ENCODE results near the gene TRIM10. TPM values are rescaled to one million over a fixed set of nuclear protein-coding genes. Genes with fewer than 3 reads are reported as not detected.

The TRIM10 gene
- total and polyA plus RNA-seq, 2 experiments from 2014 or later: 0.31 TPM; not detected in 1

DNA sequence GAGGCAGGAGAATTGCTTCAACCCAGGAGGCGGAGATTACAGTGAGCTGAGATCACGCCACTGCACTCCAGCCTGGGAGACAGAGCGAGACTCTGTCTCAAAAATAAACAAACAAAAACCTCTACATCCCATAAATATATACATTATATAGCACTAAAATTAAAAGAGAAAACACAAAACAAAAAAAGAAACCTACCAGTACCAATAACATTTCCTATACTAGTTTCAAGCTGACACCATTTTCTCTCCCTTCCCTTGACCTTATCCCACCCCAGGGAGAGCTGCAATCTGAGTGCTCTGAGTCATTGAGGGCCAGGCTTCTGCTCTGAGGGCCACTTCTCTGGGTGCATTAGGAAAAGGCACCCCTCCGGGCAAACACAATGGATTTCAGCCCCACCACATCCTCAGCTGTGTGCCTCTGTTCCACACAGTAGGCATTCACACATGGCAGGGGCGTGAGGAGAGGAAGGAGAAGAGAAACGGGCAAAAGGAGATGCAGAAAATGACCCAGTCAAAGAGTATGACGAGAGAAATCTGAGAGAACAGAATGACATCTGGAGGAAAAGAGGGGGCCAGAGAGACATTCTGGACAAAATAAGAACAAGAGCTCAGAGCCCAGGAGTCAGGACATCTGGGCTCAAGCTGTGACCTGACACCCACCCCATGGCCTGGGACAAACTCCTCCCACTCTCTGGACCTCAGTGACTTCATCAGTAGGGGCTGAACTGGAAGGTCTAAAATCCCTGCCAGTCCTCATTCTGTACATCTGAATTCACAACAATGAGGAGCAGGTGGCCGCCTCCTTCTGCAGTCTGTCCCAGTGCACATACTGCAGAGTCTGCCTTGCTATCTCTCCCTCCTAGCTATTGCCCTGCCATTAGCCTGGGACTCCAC lies 34.0 kb upstream of the TRIM10 start (continued):
- TF ChIP-seq, protein P1, sequence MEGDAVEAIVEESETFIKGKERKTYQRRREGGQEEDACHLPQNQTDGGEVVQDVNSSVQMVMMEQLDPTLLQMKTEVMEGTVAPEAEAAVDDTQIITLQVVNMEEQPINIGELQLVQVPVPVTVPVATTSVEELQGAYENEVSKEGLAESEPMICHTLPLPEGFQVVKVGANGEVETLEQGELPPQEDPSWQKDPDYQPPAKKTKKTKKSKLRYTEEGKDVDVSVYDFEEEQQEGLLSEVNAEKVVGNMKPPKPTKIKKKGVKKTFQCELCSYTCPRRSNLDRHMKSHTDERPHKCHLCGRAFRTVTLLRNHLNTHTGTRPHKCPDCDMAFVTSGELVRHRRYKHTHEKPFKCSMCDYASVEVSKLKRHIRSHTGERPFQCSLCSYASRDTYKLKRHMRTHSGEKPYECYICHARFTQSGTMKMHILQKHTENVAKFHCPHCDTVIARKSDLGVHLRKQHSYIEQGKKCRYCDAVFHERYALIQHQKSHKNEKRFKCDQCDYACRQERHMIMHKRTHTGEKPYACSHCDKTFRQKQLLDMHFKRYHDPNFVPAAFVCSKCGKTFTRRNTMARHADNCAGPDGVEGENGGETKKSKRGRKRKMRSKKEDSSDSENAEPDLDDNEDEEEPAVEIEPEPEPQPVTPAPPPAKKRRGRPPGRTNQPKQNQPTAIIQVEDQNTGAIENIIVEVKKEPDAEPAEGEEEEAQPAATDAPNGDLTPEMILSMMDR (conservative IDR thresholded peaks at IDR 0.05; ENCODE audit: low read depth in 2 of 2): no peak
- TF ChIP-seq STAT1 (IDR thresholded peaks at IDR 0.05; ENCODE audit: unreplicated experiment): no peak

DNA sequence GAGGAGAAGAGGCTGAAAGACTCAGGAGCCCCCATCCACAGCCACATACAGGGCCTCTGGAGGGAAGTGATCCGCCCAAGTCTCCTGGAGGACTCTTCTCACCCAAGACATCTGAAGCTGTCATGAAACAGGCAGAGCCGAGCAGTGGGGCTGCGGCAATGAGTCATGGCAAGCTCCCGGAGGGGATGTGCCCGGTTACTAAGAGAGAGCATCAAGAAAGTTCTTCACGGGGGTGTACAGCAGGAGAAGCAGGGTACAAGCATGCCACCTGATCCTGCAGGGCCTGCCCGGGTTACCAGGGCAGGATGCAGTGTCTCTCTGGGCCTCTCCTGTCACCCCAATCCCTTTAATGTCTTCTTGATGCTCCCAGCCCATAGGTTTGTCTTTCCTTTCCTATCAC lies 31.1 kb upstream of the TRIM10 start:
- Histone ChIP-seq H3K27ac (ENCODE audit: low read depth) (no peak overlapping the region), H3K4me1 (ENCODE audit: insufficient read depth) (no peaks in the 10 kb centered on the region), H3K79me2 (replicated peaks; ENCODE audit: insufficient read depth) (no peaks in the 10 kb centered on the region), H3F3A (replicated peaks; ENCODE audit: low read depth) (no peaks in the 10 kb centered on the region), H2AFZ (no peak overlapping the region), H3K9me2 (ENCODE audit: insufficient read depth) (no peaks in the 10 kb centered on the region), H4K20me1 (replicated peaks; ENCODE audit: insufficient read depth) (peaks cover 6% of the 10 kb centered on the region; the same call in 1 of the 2 replicates), H3K4me2 (no peak overlapping the region), H3K27me3 (ENCODE audit: insufficient read depth) (no peaks in the 10 kb centered on the region), H3K36me3 (ENCODE audit: insufficient read depth) (peaks cover 11% of the 10 kb centered on the region), H3K4me3 (no peak overlapping the region)
- Mint-ChIP-seq H3K4me1 (no peaks in the 10 kb centered on the region), H3K4me3 (no peak overlapping the region), H3K27ac (no peak overlapping the region), H3K27me3 (ENCODE audit: insufficient read depth, low read depth, poor library complexity) (peaks cover 7% of the 10 kb centered on the region), H3K9me3 (no peaks in the 10 kb centered on the region), H3K36me3 (ENCODE audit: low read depth) (peaks cover 43% of the 10 kb centered on the region)
- no peak for DNase-seq (ENCODE audit: low spot score)
- ATAC-seq: no peak
- TF ChIP-seq, protein P2, sequence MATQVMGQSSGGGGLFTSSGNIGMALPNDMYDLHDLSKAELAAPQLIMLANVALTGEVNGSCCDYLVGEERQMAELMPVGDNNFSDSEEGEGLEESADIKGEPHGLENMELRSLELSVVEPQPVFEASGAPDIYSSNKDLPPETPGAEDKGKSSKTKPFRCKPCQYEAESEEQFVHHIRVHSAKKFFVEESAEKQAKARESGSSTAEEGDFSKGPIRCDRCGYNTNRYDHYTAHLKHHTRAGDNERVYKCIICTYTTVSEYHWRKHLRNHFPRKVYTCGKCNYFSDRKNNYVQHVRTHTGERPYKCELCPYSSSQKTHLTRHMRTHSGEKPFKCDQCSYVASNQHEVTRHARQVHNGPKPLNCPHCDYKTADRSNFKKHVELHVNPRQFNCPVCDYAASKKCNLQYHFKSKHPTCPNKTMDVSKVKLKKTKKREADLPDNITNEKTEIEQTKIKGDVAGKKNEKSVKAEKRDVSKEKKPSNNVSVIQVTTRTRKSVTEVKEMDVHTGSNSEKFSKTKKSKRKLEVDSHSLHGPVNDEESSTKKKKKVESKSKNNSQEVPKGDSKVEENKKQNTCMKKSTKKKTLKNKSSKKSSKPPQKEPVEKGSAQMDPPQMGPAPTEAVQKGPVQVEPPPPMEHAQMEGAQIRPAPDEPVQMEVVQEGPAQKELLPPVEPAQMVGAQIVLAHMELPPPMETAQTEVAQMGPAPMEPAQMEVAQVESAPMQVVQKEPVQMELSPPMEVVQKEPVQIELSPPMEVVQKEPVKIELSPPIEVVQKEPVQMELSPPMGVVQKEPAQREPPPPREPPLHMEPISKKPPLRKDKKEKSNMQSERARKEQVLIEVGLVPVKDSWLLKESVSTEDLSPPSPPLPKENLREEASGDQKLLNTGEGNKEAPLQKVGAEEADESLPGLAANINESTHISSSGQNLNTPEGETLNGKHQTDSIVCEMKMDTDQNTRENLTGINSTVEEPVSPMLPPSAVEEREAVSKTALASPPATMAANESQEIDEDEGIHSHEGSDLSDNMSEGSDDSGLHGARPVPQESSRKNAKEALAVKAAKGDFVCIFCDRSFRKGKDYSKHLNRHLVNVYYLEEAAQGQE (IDR thresholded peaks at IDR 0.05; ENCODE audit: unreplicated experiment): no peak
- TF ChIP-seq, protein P1 (conservative IDR thresholded peaks at IDR 0.05; ENCODE audit: low read depth in 2 of 2): no peak
- TF ChIP-seq STAT1 (IDR thresholded peaks at IDR 0.05; ENCODE audit: unreplicated experiment) (no peak), NANOG (IDR thresholded peaks at IDR 0.05; ENCODE audit: borderline replicate concordance) (no peak), CREB1 (CRISPR knock-in tag; IDR thresholded peaks at IDR 0.05; ENCODE audit: low read depth) (no peak), EZH2phosphoT487 (IDR thresholded peaks at IDR 0.05; ENCODE audit: unreplicated experiment) (no peak)
- TF ChIP-seq, protein P3, sequence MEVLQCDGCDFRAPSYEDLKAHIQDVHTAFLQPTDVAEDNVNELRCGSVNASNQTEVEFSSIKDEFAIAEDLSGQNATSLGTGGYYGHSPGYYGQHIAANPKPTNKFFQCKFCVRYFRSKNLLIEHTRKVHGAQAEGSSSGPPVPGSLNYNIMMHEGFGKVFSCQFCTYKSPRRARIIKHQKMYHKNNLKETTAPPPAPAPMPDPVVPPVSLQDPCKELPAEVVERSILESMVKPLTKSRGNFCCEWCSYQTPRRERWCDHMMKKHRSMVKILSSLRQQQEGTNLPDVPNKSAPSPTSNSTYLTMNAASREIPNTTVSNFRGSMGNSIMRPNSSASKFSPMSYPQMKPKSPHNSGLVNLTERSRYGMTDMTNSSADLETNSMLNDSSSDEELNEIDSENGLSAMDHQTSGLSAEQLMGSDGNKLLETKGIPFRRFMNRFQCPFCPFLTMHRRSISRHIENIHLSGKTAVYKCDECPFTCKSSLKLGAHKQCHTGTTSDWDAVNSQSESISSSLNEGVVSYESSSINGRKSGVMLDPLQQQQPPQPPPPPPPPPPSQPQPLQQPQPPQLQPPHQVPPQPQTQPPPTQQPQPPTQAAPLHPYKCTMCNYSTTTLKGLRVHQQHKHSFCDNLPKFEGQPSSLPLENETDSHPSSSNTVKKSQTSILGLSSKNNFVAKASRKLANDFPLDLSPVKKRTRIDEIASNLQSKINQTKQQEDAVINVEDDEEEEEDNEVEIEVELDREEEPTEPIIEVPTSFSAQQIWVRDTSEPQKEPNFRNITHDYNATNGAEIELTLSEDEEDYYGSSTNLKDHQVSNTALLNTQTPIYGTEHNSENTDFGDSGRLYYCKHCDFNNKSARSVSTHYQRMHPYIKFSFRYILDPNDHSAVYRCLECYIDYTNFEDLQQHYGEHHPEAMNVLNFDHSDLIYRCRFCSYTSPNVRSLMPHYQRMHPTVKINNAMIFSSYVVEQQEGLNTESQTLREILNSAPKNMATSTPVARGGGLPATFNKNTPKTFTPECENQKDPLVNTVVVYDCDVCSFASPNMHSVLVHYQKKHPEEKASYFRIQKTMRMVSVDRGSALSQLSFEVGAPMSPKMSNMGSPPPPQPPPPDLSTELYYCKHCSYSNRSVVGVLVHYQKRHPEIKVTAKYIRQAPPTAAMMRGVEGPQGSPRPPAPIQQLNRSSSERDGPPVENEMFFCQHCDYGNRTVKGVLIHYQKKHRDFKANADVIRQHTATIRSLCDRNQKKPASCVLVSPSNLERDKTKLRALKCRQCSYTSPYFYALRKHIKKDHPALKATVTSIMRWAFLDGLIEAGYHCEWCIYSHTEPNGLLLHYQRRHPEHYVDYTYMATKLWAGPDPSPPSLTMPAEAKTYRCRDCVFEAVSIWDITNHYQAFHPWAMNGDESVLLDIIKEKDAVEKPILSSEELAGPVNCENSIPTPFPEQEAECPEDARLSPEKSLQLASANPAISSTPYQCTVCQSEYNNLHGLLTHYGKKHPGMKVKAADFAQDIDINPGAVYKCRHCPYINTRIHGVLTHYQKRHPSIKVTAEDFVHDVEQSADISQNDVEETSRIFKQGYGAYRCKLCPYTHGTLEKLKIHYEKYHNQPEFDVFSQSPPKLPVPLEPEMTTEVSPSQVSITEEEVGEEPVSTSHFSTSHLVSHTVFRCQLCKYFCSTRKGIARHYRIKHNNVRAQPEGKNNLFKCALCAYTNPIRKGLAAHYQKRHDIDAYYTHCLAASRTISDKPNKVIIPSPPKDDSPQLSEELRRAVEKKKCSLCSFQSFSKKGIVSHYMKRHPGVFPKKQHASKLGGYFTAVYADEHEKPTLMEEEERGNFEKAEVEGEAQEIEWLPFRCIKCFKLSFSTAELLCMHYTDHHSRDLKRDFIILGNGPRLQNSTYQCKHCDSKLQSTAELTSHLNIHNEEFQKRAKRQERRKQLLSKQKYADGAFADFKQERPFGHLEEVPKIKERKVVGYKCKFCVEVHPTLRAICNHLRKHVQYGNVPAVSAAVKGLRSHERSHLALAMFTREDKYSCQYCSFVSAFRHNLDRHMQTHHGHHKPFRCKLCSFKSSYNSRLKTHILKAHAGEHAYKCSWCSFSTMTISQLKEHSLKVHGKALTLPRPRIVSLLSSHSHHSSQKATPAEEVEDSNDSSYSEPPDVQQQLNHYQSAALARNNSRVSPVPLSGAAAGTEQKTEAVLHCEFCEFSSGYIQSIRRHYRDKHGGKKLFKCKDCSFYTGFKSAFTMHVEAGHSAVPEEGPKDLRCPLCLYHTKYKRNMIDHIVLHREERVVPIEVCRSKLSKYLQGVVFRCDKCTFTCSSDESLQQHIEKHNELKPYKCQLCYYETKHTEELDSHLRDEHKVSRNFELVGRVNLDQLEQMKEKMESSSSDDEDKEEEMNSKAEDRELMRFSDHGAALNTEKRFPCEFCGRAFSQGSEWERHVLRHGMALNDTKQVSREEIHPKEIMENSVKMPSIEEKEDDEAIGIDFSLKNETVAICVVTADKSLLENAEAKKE (CRISPR knock-in tag; IDR thresholded peaks at IDR 0.05): no peak

Data from GM23338 (cell line).